Activated CD8-positive, alpha-beta memory T cell treated with anti-CD3 and anti-CD28 coated beads, Interleukin-2, amount 50 U/mL, for 1 hour (primary cell): Measurements from ENCODE around the gene RGS21.
"Not testable (repeated sequence)": the region's sequence is repeated elsewhere in the genome, so short reads cannot be mapped to it uniquely, and the experiment has no call there.

ENCODE experiments used
- DNase-seq: peaks from one replicate; pipeline ENCODE4 v3.0.0-alpha.2; 2020; ENCODE audit errors: extremely low read depth

Gene RGS21, protein sequence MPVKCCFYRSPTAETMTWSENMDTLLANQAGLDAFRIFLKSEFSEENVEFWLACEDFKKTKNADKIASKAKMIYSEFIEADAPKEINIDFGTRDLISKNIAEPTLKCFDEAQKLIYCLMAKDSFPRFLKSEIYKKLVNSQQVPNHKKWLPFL

DNA sequence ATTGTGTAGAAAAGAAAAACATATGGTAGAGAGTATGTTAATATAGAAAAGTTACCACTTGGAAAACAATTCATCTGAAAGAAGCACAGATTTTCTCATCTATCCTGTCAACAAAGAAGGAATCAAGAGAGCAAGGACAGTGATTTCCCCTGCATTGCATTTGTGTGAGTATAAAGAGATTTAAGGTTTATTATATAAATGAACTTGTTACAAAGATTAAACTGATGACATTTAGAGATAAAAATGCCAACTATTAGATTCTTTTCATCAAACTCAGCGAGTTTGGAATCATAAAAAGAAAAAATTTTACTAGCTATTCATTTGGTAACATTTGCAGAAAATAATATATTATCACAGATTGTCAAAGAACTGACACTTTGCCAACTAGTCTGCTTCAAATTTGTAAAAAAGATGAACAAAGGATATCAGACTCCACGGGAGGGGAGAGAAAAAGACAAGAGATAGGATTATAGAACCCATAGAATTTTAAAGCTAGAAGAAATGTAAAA, at the start of gene RGS21:
TSS of gene RGS21 (plus strand) at position 51 of the 509 bp plus-strand sequence. CDS start 26,045 bp downstream, outside the sequence.
- DNase-seq: no peak

DNA sequence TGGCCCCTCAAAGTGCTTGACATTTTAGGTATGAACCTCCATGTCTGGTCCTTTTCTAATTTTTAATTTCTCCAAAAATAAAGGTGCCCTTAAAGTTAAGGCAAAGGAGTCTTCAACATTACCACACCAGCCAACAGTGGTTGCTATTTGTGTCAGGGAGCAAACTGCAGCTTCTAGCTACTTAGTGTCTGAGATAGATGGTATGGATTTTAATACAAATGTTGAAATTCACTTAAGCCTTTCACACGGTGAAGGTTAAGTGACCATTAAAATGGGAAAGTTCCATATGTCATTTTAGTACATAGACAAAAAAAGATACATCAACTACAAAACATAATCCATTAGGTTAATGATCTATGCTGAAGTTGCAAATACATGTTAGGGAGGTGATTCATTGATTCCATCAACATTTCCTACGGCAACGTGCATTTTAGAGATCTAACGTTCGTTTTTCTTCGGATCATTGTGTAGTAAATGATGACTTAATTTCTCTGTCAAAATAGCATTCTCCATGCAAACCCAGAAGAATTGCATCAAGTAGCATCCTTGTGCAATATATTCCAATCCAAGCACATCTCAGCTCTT, 48.2 kb upstream of the RGS21 start:
- no peak for DNase-seq

DNA sequence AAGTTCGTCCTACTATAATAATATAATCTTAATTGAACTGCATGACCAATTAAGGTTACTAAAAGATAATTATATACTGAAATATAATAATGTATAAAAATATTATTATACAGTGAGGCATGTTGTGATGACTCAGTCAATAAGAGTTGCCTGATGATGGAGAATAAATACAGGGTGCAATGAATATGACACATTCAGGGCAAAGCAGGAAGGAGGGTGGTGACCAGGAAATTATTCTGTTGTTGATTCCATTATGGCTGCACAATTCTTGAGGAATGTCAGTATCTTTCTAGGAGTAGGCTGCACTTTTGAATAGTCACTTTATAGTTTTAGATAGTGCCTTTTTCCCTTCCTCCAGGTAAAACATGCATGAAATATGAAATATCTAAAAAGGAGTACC, 46.4 kb upstream of the RGS21 start:
- DNase-seq: no peak

DNA sequence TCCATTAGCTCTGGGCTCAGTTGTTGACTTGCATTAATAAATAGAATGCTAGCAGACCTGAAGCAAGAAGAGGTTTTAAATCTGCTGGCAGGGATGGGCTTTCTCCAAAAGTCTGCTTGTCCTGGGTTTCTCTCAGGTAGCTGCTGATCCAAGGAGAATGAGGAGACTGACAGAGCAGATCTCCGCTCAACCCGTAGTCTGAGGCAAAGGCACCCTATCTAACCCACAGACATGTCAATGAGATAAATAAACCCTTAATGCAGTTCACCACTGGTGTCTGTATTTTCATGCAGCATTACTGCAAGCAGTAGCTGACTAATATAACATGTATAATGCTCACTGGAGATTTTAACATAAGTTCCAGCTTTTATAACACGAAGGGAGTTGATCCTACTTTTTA, 44.1 kb upstream of the RGS21 start:
- DNase-seq: no peak

DNA sequence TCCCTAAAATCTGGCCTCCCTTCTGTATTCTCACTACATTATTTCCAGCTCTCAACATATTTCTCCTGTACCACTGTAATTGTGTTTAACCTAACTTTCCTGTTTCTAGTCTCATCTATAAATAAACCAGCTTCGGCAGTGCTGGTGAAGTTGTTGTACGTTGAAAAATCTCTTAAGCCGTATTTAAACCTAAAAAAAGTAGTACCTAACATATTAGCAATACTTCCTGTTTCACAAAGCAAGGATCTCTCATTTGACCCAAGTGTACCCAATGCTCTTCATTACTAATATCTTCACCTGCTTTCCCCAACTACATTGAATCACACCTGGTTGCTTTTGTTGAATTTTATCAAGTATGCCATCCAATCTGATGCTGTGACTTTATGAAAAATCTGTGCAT, 42.2 kb upstream of the RGS21 start:
- no peak for DNase-seq

DNA sequence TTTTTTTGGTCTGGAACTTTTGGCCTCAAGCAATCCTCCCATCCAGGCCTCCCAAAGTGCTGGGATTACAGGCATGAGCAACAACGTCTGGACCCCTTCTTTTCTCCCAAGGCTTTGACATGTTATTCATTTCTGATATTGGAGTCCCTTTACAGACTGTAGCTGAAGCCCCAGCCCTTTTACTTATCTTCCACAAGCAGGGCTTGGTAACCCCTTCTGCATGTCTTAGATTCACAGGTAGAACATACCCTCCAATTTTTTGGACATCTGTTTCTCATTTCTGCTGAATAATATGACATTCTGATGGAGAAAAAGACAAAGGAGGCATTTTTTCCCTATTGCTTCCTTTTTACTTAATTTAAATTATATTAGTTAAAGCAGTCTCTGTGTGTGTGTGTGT, 39.2 kb upstream of the RGS21 start:
- DNase-seq: no peak

DNA sequence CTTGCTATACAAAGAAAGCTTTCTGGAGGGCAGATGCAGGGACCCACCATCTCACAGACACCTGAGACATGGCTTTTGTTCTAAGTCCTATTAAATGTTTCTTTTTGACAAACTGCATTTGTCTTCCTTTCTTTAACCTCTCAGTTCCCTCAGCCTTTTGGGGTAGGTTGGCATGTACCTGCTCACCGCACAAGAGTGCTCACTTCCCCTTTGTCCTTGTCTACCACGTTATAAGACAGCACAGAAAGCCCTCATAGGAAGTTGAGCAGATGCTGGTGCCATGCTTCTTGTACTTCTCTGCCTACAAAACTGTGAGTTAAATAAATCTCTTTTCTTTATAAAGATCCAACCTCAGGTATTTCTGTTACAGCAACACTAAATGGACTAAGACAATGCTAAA, 31.9 kb upstream of the RGS21 start:
- DNase-seq: no peak

DNA sequence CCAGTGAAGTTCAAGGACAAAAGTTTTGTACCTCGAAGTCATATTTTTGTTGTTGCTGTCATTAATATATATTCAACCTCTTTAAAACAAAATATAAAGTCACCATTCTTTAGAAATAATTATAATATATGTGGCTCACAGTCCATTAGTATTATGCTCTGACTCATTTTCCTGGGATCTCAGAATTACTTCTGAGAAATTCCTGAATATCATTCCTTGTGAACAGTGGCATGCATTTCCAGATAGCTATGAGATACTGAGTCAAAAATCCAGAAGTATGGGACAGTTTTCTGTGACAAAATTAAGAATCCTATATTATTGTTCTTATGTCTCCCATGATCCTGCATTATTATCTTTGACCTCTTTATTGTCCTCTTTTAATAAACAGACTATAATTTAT, 13.8 kb upstream of the RGS21 start:
- no peak for DNase-seq

DNA sequence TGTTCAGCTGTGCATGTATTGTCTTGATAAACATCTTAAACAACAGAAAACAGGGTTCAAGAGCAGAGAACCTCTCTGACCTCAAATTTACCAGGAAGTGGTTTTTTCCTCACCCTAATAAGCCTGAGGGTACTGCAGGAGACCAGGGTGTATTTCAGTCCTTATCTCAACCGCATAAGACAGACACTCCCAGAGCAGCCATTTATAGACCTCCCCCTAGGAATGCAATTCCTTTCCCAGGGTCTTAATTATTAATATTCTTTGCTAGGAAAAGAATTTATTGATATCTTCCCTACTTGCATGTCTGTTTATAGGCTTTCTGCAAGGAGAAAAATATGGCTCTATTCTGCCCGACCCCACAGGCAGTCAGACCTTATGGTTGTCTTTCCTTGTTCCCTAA, 8.5 kb upstream of the RGS21 start:
- not testable (repeated sequence) for DNase-seq

DNA sequence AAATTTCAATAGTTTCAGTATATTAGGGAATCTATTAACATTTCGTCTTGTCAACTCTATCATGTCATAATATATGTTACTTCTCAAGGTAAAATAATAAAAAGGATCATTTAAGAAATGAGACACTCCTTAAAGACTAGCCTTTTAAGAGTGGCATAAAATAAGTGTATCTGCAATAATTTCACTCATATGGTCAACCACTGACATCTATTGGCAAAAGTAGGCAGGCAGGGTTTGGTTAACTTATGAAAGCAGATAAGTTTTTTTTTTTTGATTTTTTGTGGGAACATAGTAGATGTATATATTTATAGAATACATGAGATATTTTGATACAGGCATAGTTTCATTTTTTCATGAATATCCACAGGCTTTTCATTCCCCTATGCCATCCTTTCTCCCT, 5.5 kb upstream of the RGS21 start:
- no peak for DNase-seq

DNA sequence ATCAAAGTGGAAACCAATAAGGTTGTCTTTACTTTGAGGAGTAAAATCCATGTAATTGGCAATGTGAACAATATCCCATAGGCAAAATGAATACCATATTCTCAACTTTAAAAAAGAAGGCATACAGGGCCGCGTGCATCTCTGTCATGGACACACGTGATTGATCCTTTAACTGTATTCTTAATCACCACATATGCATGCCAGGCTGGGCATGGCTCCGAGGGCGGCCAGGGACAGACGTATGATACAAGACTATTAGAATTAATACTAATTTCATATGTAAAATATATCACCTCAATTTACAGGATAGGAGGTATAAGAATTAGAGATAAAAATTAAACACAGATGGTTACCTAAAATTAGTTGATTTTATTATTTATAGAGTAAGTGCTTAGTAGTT, 11.2 kb downstream of the RGS21 start:
- DNase-seq: no peak

DNA sequence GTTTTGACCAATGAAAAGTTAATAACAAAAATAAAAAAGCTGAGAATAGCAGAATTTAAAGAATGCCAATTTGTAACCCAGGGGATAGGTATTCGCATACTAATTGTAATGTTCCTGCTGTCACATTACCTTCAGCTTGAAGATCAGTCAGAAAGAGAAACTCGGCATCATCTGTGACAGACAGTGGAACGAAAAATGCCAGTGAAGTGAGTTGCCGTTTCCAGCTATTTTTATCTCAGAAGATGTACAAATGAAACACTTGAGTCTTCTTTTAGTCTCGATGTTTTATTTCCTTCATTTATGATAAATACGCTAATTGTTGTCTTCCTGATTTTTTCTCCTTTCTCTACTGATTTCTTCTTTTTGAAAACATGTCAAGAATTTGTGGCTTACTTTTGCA, 26.1 kb downstream of the RGS21 start:
- no peak for DNase-seq

DNA sequence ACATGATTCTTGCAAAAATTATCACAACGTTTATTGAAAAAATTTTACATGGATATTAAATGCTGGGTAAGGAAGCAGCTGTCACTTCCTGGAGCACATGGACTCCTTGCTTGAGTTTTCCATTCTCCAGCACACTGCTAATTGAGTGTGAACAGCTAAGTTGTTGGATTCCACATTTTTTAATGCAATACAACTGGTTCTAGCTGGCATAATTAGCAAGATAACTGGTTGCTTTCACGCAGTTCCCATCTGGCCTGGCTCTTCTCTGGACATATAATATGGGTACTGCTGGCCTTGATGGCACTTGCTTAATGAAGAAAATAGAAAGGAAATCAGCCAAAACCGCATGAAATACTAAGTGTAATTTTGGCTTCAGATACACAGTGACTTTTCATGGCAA, 26.6 kb downstream of the RGS21 start:
- DNase-seq: no peak

DNA sequence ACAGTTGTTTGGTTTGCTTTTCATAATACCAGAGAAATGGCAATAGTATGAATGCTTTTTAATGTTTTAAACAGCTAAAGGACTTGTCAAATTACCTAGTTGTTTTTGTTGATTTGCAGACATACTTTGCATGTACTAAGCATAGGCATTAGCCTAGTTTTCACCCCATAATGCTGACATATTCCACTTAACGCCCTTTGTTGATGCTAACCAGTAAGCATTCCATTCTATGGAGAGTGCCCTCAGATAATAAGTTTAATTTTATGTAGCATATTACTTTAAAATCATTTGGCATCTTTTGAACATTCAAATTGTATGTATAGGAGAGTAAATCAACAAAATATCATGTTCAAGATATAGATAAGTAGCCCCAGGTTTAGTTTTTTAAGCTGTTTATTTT, 32.5 kb downstream of the RGS21 start:
- DNase-seq: no peak

DNA sequence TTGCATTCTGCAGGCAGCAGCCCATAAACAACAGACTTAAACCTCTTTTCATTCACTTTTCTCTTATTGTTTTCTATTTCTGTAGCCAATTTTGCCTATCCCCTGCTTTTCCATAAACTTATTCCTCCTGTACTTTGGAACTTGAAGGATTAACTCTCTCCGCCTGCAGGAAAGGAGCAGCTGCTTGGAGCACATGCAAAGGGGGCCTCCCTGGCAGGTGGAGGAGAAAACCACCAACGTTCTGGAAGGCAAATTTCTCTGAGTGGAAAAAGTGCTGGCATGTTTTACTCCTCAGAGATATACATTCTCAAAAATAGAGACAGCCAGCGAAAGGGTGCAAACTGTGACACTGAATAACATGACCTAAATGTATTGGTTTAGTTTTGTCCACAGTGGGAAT, 33.6 kb downstream of the RGS21 start:
- DNase-seq: no peak

DNA sequence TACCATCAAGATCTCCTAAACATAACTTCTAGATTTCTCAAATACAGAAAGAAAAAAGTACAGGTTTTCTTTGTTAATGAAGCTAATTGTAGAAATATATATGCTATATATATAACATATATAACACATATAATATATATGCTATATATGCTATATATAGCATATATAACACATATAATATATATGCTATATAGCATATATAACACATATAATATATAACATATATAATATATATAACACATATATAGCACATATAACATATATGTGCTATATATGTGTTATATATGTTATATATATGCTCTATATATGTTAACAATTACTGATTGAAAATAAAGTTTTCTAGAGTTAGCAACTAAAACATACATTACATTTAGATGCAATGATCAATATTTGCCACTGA, 34.8 kb downstream of the RGS21 start:
- no peak for DNase-seq

DNA sequence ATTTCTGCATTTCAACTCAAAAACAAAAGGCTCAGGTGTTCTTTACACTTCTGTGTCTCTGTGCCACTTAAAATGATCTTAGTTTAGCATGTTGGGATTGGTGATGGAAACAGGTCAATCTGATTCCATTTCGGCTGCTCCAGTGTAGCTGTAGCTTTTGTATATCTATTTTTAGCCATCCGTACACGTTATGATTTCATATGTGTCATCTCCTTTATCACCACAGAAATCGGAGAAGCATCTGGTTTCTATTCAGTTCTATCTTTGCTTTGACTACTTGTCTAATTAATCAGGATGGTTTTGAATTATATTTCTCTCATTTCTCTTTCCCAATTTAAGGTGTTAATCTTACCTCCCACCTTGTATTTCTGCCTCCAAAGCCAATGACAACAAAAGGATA, 41.1 kb downstream of the RGS21 start:
- DNase-seq: no peak

DNA sequence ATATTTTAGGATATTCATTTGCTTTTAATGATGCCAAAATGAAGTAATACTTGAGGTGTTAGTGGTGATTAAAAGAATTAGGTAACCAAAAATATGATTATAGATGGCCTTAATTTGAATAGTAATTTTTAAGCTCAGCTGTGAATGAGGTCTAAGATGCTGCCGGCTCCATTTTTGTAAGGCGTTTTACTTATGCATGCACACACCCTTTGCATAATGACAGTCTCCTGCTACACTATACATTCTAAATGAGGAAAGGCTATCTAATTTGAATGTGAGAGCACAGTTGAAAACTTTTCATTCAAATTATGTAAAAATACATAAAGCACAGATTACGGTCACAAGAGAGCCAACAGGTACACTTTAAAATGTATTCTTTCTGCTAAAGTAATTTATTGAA, 41.6 kb downstream of the RGS21 start:
- no peak for DNase-seq

DNA sequence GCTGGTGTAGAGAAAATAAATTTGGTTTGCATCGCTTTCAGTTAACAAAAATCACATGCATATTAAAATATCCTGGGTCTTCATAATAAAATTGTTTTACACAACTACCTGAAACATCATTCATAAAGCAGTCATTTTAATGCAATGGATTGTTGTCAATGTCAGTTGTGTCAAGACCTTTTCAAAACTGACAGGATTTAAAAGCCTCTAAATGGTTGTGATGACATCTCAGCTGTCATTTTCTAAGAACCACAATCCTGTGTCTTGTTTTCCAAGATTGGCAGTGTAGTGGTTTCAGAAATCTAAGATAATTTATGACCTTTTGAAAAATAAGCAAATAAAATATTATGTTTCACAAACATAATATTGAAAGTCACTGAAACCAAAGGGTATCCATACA, 42.0 kb downstream of the RGS21 start:
- no peak for DNase-seq

DNA sequence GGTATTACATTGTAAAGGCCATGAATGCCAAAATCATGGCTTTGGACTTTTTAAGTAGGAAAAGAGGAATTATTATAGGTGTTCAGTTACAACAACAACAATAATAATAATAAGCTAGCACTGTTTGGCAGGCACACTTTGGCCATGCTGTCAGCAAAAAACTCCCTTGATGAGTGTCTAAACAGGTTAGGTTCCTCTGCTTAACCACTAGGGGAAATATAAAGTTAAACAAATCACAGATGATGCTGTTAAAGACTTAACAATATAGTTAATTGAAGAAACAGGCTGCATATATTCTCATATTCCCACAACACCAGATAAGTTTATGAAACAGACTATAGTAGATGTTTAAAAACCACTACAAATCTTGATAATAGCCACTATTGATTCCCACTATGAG, 46.4 kb downstream of the RGS21 start:
- DNase-seq: no peak

DNA sequence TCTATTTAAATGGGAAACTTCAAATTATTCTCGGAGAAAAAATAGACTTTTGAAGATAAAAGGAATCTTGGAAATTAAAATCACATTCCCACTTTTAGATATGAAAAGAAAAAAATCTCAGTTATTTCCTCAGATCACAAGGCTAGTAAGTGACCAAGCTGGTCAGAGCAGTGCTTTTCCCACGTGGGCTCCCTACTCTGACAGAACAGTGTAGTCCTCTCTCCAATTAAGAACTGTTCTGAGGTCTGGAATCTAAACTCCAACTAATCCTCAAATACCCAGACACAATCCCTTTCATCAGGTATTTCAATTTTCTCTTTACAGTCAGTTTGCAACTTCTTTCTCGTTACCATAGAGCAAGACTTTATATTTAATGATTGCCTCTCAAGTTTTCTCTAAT, 50.6 kb downstream of the RGS21 start:
- no peak for DNase-seq

DNA sequence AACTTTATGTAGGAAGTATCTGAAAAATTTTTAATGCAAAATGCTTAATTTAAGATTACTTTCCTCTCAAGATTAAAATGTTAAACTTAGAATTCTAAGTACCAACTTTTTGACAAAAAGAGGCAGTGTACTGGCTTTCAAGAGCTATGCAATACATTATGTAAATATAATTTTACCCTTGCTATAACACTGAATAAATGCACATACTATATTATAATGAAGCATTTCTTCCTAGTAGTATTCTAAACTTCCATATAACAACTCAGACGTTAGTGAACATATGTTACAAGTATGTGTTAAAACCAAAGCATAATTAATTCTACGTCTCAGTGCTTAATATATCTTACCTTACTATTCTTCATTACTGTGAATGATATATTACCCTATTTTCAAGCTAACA, 58.5 kb downstream of the RGS21 start:
- DNase-seq: no peak

DNA sequence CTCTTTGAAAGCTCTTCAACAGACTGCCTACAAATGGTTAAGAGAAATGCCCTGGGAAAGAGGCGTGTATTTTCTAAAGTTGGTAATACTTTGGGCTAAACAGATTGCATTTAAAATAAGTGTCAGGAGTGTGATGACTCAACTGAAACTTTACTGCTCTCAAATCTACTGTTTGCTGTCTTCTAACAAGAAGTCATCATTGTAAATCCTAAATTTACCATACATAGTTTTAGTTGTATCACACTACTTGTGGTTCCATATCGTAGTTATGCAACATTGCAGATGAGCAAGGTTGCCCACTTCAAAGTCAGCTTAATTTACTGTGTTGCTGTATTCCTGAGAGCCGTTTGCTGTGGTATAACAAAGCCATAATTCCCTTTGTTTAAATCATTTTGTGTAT, 59.6 kb downstream of the RGS21 start:
- DNase-seq: no peak

DNA sequence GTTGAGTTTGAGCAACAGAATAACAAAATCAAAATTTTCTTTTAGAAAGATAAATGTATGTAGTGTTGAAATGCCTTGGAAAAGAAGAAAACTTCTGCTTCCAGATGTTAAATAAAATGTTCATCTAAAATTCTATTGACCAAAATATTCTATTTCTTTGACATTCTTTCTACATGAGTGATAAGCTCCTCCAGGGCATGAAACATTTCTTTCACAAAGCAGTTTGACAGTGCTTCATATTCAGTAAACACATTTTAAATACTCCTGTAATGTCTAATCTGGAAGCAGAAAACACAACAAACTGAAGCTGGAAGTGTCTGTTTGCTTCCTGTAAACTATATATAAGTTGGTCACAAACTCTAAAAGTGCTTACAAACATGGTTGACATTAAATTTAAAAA, 61.5 kb downstream of the RGS21 start:
- DNase-seq: no peak
